Activated CD4-positive, alpha-beta T cell treated with anti-CD3 and anti-CD28 coated beads for 48 hours (primary cell): Measurements from ENCODE around the gene SNRPD2.
A peak's percentile ranks its signal among the peaks of the same experiment; 100 is the strongest.
"Not testable (repeated sequence)": the region's sequence is repeated elsewhere in the genome, so short reads cannot be mapped to it uniquely, and the experiment has no call there.

Source experiments
- DNase-seq: peaks from one replicate; pipeline ENCODE4 v3.0.0-alpha.2; 2020

SNRPD2 gene

DNA sequence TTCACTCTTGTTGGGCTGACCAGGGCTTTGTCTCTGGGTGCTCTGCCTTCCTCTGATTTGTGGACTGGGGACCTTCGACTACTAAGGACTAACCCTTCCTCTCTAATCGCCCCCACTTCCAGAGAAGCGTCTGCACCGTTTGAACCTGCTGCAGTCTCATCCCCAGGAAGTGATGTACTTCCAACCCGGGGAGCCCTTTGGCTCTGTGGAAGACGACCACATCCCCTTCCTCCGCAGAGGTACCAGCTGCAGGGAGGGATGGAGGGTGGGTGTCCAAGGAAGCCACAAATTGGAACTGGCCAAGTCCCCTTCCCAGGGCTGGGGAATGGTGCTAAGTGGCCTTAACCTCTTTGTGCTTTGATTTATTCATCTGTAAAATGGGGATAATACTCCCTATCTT lies 9.9 kb upstream of the SNRPD2 start:
- DNase-seq, result no peak

DNA sequence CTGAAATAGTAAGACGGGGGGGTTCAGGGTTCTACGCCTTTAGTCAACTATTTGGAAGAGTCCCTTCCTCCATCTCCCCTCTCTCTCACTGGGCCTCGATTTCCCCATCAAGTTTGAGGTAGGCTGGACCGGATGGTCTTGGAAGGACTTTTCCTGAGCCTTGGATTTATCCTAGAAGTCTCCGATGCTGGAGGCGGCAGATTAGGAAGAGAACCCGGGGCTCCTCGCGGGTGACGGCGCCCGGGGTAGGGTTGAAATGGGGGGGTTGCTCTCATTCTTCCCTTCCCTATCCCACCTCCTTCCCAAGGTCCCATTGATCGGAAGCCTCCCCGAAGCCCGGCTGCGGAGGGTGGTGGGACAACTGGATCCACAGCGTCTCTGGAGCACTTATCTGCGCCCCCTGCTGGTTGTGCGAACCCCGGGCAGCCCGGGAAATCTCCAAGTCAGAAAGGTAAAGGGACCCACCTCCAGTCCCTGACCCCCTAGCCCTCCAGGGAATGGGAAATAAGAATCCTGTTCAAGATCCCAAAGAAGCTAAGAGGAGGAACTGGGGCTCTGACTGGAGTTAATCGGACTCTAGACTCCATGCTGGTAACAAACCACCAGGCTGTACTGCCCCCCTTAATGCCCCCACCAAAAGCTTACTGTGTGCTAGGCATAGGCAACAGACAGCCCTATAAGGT lies 1.5 kb upstream of the SNRPD2 start:
- DNase-seq, result peak; percentile 89

DNA sequence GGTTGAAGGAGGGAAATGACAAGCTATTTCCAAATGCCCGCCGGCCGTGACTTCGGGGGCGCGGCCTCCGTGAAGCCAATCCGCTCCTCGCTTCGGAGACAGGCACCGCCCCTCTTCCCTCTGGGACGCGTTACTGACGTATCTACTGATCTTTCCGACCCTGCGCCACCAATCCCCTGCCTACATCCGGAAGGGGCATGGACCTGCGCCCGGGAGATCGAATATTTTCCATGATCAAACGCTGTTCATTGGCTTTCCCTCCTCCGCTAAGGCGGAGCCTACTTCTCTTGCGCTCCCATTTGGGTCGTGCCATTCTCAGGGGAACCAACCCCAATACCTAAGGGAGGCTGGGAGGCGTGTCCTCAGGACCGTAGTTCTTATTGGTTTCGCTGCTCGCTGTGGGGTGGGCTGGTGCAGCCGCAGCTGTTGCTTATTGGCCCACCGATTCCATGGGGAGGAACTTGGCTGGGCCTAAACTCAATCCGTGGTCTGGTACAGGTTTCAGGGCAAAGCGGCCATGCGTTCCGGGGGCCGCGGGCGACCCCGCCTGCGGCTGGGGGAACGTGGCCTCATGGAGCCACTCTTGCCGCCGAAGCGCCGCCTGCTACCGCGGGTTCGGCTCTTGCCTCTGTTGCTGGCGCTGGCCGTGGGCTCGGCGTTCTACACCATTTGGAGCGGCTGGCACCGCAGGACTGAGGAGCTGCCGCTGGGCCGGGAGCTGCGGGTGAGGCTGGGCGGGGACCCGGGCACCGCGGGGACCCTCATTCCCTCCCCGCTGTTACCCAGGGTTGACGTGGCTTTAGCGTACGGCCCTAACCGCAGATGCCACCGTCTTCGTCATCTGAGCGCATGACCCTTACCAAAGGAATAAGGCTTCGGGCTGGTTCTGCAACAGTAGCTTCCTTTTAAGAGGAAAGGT lies 693 bp upstream of the SNRPD2 start, which contains the start of gene QPCTL:
Gene QPCTL, plus strand, starts transcription at position 480 of the 919 bp plus-strand sequence. Its CDS starts 38 bp downstream, at position 518.
- DNase-seq, result peak; percentile 98

DNA sequence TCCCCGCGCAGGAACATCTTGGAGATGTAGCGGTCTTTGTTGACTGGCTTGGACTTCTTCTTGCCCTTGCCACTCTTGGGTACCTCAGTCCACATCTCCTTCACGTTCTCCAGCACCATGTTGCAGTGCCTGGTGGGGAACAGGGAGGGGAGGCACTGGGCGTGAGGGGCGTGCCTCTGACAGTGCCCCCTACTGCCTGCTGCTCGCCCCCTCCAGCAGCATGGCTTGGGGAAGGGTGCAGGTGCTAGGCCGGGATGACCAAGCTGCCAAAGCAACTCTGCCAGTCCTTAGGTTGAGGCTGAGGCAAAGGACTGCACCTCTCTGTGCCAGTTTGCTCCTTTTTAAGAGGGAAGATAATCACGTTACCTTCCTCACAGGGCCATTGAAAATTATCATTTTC lies 4.2 kb downstream of the SNRPD2 start:
- no peak for DNase-seq

DNA sequence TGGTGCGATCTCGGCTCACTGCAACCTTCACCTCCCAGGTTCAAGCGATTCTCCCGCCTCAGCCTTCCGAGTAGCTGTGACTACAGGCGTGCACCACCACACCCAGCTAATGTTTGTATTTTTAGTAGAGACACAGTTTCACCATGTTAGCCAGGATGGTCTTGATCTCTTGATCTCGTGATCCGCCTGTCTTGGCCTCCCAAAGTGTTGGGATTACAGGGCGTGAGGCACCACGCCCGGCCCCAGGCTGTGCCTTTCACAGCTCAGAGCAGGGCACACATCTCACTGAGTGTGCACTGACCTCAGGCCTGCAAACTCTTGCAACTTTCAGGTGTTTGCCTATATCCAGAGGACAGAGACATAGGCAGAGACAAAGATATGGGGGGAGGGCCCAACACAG lies 6.7 kb downstream of the SNRPD2 start:
- not testable (repeated sequence) for DNase-seq

DNA sequence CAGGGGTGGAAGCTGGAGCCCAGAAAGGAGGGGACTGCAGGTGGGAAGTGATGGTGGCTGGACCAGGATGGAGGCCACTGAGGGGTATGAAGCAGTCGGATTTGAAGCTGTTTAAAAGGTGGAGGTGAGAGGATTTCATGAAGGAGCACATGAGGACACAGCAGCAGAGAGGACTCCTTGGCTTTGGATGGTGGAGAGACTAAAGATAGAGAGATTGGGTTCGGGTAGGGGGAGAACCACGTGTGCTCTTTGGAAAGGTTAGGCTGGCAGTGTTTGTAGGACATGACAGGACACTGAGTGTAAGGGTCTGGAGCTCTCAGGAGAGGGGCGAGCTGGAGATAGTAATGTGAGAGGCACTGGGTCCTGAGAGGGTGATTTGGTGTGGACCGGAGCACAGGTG lies 8.8 kb downstream of the SNRPD2 start:
- no peak for DNase-seq

DNA sequence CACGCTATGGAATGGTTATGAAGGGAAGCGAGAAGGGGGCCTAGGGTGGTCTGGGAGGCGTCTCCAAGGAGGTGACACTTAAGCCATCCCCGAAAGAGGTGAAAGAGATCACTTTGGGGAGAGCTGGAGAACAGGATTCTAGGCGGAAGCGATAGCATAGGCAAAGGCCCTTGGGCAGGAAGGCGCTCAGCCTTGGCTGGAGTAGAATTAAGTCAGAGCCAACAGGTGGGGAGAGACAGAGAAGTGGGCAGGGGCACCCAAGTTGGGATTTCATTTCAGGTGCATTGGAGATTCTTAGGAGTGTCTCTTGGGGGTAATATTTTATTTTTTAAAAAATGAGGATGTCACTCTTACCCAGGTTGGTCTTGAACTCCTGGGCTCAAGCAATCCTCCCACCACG lies 9.6 kb downstream of the SNRPD2 start:
- no peak for DNase-seq

DNA sequence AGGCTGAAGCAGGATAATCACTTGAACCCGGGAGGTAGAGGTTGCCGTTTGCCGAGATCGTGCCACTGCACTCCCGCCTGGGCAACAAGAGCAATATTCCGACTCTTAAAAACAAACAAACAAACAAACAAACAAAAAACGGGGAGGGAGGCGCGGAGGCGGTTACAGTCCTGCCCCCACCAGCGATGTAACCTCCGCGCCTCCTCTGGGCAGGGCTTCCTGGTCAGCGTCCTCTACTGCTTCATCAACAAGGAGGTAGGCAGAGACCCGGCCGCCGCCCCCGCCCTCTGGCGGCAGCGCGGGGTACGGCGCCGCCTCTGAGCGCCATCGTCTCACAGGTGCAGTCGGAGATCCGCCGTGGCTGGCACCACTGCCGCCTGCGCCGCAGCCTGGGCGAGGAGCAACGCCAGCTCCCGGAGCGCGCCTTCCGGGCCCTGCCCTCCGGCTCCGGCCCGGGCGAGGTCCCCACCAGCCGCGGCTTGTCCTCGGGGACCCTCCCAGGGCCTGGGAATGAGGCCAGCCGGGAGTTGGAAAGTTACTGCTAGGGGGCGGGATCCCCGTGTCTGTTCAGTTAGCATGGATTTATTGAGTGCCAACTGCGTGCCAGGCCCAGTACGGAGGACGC lies 10.2 kb downstream of the SNRPD2 start:
- peak; percentile 90 for DNase-seq

DNA sequence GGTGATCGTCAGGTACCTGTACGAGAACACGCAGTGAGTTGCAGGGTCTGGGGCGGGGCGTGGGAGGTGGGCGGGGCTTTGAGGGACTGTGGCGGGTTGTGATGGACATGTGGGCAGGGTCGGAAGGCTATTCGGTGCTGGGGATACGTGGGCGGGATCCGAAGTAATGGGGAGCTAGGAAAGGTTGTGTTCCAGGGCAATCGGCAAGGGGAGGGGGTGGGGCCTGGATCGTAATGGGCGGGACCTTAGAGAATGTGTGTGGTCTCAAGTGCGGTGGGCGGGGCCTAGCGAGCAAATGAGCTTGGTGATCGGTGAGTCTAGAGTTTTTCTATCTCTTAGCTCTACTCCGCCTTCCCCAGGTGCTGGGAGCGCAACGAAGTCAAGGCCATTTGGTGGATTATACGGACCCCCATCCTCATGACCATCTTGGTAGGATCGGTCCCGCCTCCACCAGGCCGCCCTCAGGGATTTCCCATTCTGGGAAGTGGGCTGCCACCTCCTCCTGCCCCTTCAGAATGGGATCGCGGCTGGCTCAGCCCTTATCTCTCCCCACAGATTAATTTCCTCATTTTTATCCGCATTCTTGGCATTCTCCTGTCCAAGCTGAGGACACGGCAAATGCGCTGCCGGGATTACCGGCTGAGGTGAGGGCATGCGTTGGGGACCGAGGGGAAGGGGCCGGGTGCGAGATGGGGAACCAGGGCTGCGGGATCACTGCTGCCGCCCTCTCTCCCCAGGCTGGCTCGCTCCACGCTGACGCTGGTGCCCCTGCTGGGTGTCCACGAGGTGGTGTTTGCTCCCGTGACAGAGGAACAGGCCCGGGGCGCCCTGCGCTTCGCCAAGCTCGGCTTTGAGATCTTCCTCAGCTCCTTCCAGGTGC lies 14.2 kb downstream of the SNRPD2 start:
- peak; percentile 94 for DNase-seq

DNA sequence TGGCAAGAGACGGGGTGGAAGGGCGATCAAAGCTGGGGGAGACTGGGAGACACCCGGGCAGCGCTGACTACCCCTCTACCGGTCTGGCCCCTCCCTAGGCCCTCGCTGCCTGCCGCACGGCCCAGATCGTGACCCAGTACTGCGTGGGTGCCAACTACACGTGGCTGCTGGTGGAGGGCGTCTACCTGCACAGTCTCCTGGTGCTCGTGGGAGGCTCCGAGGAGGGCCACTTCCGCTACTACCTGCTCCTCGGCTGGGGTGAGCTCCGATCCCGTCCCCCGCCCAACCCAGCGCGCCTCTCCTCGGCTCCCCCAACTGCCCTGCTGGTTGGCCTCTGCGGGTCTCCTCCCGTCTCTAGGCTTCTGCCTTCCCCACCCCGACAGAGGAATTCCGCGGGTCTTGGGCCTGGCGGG lies 14.9 kb downstream of the SNRPD2 start:
- peak; percentile 67 for DNase-seq

DNA sequence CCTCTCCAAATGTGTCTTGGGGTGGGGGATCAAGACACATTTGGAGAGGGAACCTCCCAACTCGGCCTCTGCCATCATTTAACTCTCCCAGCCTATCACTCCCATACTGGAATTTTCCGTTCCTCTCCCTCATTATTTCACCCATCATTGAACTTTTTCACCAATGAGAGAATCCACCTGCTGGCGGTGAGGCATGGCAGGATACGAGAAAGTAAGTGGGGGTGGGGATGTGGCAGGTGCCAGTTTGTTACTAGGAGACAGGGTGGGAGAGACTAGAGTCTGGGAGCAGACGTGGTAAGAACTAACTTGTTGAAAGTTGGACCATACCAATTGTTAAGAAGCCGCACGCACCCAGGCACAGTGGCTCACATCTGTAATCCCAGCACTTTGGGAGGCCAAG lies 16.8 kb downstream of the SNRPD2 start:
- DNase-seq, result no peak

DNA sequence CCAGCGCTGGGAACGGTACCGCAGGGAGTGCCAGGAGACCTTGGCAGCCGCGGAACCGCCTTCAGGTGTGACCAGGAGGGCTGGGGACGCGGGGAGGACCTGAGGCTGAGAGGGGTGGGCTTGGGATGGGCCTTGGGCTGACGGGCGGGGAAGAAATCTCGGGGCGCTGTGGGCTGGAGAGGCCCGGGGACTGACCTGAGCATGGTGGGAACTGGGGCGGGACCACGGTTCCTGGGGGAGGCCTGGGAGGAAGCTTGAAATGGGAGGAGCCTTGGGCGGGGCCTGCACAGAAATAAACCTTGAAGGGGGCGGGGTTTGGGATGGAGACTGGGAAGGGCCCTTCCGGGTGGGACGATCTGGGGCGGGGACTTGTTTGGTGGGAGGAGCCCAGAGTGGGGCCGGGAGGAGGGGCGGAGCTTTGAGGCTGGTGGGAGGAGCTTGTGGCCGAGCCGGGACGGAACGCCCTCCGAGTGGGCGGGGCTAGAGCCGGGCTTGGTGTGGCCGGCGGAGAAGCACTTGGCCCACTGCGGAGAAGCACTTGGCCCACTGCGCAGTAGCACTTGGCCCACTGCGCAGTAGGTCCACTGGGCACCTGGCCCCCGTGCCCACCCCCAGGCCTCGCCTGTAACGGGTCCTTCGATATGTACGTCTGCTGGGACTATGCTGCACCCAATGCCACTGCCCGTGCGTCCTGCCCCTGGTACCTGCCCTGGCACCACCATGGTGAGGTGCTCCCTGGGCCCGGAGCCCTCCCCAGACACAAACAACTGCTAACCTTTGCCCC lies 20.9 kb downstream of the SNRPD2 start:
- peak; percentile 86 for DNase-seq

DNA sequence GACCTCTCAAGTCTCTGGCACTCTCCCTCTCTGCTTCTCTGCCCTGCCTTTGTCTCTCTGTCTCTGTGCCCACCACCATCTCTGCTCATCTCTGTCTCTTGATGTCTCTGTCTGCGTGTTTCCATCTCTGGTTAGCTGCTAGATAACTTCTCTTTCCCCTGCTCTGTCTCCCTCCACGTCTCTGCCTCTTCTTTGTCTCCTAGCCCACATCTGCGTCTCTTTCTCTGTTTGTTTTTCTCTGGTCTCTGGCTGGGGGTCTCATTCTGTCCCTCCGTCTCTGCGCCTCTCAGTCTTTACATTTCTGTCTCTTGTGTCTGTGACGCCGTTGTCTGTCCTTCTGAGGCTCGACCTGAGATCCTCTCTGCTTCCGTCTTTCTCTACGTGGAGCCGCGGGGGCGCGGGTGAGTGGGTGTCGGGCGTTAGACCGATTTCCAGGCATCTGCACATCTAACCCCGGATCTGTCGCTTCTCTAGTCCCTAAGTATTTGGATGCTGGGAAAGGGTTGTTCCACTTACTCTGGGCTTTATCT lies 23.3 kb downstream of the SNRPD2 start:
- DNase-seq, result no peak

DNA sequence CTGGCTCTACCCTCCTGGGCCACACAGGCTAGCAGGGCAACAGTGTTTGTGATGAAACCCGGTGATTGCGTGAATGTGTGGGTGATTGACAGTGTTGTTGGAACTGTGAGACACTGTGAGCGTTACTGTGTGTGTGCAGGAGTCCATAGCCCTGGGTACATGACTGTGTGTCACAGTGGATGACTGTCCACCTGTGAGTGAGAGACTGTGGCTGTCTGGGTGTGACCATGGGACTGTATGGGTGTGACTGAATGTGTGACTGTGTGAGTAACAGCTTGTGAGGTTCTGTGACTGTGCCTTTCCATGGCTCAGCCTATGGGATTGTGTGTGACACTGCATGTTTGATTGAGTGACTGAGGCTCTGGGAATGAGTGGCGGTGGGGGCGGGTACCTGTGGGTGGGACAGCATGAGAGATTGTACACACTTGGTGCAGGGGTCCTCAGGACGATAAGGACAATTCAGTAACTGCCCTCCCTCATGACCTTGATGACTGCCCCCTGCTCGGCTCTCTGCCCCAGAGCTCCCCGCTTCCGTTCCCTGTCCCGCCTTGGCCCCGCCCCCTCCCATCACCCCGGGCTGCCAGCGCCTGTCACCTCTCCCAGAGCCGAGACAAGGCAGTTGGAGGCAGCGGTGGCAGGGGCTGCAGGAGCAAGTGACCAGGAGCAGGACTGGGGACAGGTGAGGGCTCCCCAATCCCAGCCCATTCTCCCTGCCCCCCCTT lies 24.0 kb downstream of the SNRPD2 start, which contains the start of gene GIPR:
Gene GIPR, plus strand, starts transcription at position 602 of the 722 bp plus-strand sequence. CDS start 1,300 bp downstream, outside the sequence.
- peak; percentile 83 for DNase-seq

DNA sequence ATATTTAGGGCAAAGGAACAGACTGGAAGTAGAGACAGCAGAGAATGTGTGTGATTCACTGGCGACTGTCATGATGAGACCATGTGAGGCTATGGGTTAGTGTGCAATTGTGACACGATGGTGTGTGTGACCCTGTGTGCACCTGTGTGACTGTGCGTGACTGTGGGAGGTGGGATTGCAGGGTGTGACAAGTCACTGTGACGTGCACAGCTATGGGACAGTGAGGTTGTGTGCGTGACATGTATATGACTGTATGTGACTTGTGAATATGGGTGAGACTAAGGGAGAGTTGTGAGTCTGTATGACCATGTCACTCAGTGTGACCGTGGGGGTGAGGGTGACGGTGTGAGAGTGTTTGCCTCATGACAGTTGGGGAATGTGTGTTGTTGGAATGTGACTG lies 27.2 kb downstream of the SNRPD2 start:
- DNase-seq, result no peak

DNA sequence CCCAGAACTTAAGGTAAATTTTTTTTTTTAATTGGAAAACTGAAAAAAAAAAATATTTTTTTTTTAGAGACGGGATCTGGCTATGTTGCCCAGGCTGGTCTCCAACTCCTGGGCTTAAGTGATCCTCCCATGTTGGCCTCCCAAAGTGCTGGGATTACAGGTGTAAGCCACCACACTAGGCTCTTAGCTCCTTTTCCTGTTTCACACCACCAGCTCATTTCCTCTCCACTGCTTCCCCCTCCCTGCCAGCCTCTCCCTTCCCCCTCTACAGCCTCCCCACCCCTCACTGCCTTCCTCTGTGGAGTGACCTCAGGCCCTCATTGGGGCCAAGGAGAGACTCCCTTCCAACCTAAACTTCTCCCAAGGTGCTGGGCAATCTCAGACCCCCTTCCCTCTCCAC lies 28.0 kb downstream of the SNRPD2 start:
- no peak for DNase-seq

DNA sequence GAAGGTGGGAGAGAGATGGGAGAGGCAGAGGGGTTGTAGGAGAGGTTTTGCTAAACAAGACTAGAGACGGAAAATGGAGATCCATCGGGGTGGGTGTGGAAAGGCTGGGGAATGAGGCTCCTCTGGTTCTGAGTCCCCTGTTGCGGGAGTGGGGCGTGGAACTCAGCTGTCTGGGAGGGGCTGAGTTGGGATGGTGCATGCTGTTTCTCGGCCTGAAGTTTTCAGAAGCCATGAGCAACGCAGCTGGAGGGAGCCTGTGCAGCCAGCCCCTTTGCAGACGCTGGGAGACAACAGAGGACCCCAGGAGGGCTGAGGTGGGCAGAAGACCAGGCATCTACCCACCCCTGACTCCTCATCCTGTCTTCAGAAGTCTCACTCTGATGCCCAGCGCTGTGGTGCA lies 31.1 kb downstream of the SNRPD2 start:
- no peak for DNase-seq

DNA sequence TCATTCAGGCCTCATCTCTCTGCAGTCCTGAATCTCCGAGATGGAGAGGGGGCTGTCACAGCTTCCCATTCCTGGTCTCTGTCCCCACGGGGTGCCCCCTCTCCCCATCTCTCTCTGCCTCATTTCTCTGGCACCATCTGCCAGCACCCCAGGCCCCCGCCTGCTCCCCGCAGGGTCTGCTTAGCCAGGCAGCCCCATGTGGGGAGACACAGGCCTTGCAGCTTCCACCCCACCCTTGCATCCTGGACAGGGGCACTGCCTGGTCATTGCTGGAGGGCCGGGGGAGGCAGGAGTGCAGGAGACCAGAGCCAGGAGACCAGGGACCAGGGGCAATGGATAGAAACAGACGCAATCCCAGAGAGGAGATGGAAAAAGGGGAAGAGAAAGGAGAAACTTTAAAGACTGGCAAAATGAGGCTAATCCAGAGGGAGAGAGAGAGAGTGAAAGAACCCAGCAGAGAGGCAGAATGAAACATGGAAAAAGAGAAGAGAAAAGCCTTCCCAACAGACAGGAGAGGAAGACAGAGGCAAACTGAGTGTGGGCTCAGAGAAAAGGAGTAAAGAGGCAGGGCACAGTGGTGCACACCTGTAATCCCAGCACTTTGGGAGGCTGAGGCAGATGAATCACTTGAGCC lies 32.5 kb downstream of the SNRPD2 start:
- no peak for DNase-seq

DNA sequence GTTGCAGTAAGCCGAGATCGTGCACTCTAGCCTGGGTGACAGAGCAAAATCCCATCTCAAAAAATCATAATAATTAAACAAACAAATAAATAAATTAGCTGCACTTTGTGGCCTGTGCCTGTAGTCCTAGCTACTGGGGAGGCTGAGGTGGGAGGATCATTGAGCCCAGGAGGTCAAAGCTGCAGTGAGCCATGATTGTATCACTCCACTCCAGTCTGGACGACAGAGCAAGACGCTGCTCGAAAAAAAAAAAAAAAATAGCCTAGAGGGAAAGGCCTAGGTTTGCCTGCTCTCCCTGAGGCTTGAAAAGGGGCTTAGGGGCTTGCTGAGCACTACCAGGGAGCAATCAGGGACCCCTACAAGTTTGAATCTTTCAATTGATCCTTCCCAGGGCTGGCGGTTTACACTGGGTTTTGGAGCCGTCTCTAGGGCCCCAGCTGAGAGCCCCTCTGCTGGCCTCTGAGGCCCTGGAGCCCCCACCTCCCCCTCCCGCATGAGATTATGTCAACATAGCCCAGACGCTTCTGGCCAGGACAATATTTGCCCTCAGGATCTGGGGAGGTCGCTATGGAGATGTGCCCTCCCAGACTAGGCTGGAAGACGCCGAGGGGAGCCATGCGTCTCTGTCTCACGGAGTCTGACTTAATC lies 34.1 kb downstream of the SNRPD2 start:
- DNase-seq, result no peak

DNA sequence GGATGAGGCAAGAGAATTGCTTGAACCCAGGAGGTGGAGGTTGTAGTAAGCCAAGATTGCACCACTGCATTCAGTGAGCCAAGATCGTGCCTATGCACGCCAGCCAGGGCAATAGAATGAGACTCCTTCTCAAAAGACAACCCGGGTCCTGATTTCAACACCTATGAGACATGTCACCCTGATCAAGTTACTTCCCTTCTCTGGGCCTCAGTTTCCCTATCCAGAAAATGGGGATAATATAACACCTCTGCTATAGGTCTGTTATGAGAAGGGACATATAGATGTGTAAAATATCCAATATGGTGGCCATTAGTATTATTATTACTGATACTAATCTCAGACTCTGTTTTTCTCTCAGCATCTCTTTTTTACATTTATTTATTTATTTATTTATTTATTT lies 36.7 kb downstream of the SNRPD2 start:
- no peak for DNase-seq
